Keratinocyte (primary cell): Measurements from ENCODE around the gene PSMB7.

ENCODE experiments used
- CTCF ChIP-seq, 3 experiments: IDR thresholded peaks in 1 of 3; conservative IDR thresholded peaks in 1 of 3; optimal IDR thresholded peaks in 1 of 3; 2 replicates in 2 of 3; 3 replicates in 1 of 3; pipeline versions ENCODE3 to v1.5.1; 2011; ENCODE audit warnings: low read length in 3 of 3, mild to moderate bottlenecking in 3 of 3, moderate library complexity in 2 of 3, control low read depth in 1 of 3, inconsistent platforms in 1 of 3; ENCODE audit not compliant: insufficient read depth in 2 of 3; ENCODE audit errors: extremely low read depth in 1 of 3
- EZH2 ChIP-seq: IDR thresholded peaks from one replicate; pipeline ENCODE4 v1.6.1; 2012; ENCODE audit warnings: inconsistent platforms, mild to moderate bottlenecking, low read length, moderate library complexity

- TF ChIP-seq CTCF (optimal IDR thresholded peaks at IDR 0.05 in 1 of 3, IDR thresholded peaks at IDR 0.05 in 1 of 3, conservative IDR thresholded peaks at IDR 0.05 in 1 of 3; ENCODE audit: extremely low read depth in 1 of 3, insufficient read depth in 2 of 3, low read length in 3 of 3), result no peak
- no peak for TF ChIP-seq EZH2
Observed at GRCh38 chr9:124365036-124365435, 50.2 kb downstream of the PSMB7 start.
